MM.1S (cell line): Measurements from ENCODE around the gene SLC47A2.
"Not testable (repeated sequence)": the region's sequence is repeated elsewhere in the genome, so short reads cannot be mapped to it uniquely, and the experiment has no call there.

Experiments
- DNase-seq: peaks from one replicate; pipeline ENCODE4 v3.0.0-alpha.2; 2015
- H2AFZ ChIP-seq: fragments of 300-600 bp; sonication (generic); 2 replicates; pipeline ENCODE4 v1.6.0; 2016; ENCODE audit warnings: antibody characterized with exemption, low read length
- H3F3A ChIP-seq: fragments of 300-600 bp; sonication (generic); 2 replicates; pipeline ENCODE4 v1.6.1; 2016; ENCODE audit warnings: mild to moderate bottlenecking, antibody characterized with exemption, low read length, moderate library complexity, mixed read lengths; ENCODE audit not compliant: insufficient read depth
- H3K27ac ChIP-seq: fragments of 300-600 bp; sonication (generic); 2 replicates; pipeline ENCODE4 v1.5.1; 2016; ENCODE audit warnings: mild to moderate bottlenecking, low read length
- H3K27me3 ChIP-seq: fragments of 300-600 bp; sonication (generic); replicated peaks from 2 replicates; pipeline ENCODE4 v1.6.0; 2016; ENCODE audit warnings: low read length; ENCODE audit not compliant: insufficient read depth
- H3K36me3 ChIP-seq: fragments of 300-600 bp; sonication (generic); replicated peaks from 2 replicates; pipeline ENCODE4 v1.6.1; 2016; ENCODE audit warnings: mild to moderate bottlenecking, low read length, mixed read lengths; ENCODE audit not compliant: insufficient read depth
- H3K4me1 ChIP-seq: fragments of 300-600 bp; sonication (generic); 2 replicates; pipeline ENCODE4 v1.6.1; 2016; ENCODE audit warnings: low read length, mixed read lengths
- H3K4me2 ChIP-seq: fragments of 300-600 bp; sonication (generic); 2 replicates; pipeline ENCODE4 v1.6.0; 2016; ENCODE audit warnings: low read depth, low read length
- H3K4me3 ChIP-seq: fragments of 300-600 bp; sonication (generic); 2 replicates; pipeline ENCODE4 v1.5.1; 2016; ENCODE audit warnings: low read length, mixed read lengths
- H3K79me2 ChIP-seq: fragments of 300-600 bp; sonication (generic); 2 replicates; pipeline ENCODE4 v1.6.1; 2016; ENCODE audit warnings: mixed run types, low read length, mixed read lengths
- H3K9ac ChIP-seq: fragments of 300-600 bp; sonication (generic); 2 replicates; pipeline ENCODE4 v1.6.1; 2016; ENCODE audit warnings: low read length, mixed read lengths
- H3K9me2 ChIP-seq: fragments of 300-600 bp; sonication (generic); replicated peaks from 2 replicates; pipeline ENCODE4 v1.6.1; 2016; ENCODE audit warnings: mild to moderate bottlenecking, low read length, mixed read lengths; ENCODE audit not compliant: insufficient read depth
- H3K9me3 ChIP-seq: fragments of 300-600 bp; sonication (generic); replicated peaks from 2 replicates; pipeline ENCODE4 v1.6.1; 2016; ENCODE audit warnings: mild to moderate bottlenecking, low read length, mixed read lengths; ENCODE audit not compliant: insufficient read depth
- H4K20me1 ChIP-seq: fragments of 300-600 bp; sonication (generic); 2 replicates; pipeline ENCODE4 v1.6.1; 2016; ENCODE audit warnings: mild to moderate bottlenecking, low read length, moderate library complexity, mixed read lengths; ENCODE audit not compliant: insufficient read depth
- CTCF ChIP-seq: fragments of 300-600 bp; sonication (generic); IDR thresholded peaks from 2 replicates; pipeline ENCODE4 v1.5.1; 2016; ENCODE audit warnings: antibody characterized with exemption, low read length, mixed read lengths
- EZH2 ChIP-seq: fragments of 300-600 bp; sonication (generic); optimal IDR thresholded peaks from 2 replicates; pipeline ENCODE3; 2017; ENCODE audit warnings: low read depth, mild to moderate bottlenecking, antibody characterized with exemption, low read length, mixed read lengths
- EZH2phosphoT487 ChIP-seq: fragments of 300-600 bp; sonication (generic); IDR thresholded peaks from 2 replicates; pipeline ENCODE4 v1.6.1; 2018; ENCODE audit warnings: antibody characterized with exemption, low read length

The SLC47A2 gene

GRCh38 chr17:19686400-19687090, 29.8 kb downstream of the SLC47A2 start:
- Histone ChIP-seq H3K4me2 (no peak overlapping the region), H3K27ac (no peak overlapping the region), H4K20me1 (no peaks in the 10 kb centered on the region), H3F3A (no peaks in the 10 kb centered on the region), H3K4me1 (no peaks in the 10 kb centered on the region), H2AFZ (no peak overlapping the region), H3K27me3 (no peaks in the 10 kb centered on the region), H3K4me3 (no peak overlapping the region), H3K9me3 (no peaks in the 10 kb centered on the region), H3K9me2 (no peaks in the 10 kb centered on the region), H3K79me2 (no peaks in the 10 kb centered on the region), H3K9ac (no peak overlapping the region), H3K36me3 (no peaks in the 10 kb centered on the region)
- no peak for DNase-seq
- TF ChIP-seq EZH2 = no peak
- no peak for TF ChIP-seq EZH2phosphoT487
- no peak for TF ChIP-seq CTCF

DNA sequence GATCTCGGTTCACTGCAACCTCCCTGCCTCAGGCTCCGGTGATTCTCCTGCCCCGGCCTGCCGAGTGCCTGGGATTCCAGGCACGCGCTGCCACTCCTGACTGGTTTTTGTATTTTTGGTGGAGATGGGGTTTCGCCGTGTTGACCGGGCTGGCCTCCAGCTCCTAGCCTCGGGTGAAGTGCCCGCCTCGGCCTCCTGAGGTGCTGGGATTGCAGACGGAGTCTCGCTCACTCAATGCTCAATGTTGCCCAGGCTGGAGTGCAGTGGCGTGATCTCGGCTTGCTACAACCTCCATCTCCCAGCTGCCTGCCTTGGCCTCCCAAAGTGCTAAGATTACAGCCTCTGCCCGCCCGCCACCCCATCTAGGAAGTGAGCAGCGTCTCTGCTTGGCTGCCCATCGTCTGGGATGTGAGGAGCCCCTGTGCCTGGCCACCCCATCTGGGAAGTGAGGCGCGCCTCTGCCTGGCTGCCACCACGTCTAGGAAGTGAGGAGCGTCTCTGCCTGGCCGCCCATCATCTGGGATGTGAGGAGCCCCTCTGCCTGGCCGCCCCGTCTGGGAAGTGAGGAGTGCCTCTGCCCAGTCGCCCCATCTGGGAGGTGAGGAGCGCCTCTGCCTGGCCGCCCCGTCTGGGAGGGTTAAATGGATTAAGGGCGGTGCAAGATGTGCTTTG, 31.3 kb downstream of the SLC47A2 start:
- not testable (repeated sequence) for H3K4me2 ChIP-seq, H3K9me2 ChIP-seq, H3K9me3 ChIP-seq, H3K27me3 ChIP-seq, H3K9ac ChIP-seq, H2AFZ ChIP-seq, H3K79me2 ChIP-seq, H3K4me1 ChIP-seq, H4K20me1 ChIP-seq, DNase-seq, H3K36me3 ChIP-seq, H3K4me3 ChIP-seq, H3K27ac ChIP-seq, H3F3A ChIP-seq

- no peaks in the 10 kb centered on the region for H3K79me2 ChIP-seq
- DNase-seq = no peak
- TF ChIP-seq EZH2phosphoT487 (no peak), EZH2 (no peak), CTCF (no peak)
- no peaks in the 10 kb centered on the region for H3K9me2 ChIP-seq
- no peaks in the 10 kb centered on the region for H3K4me1 ChIP-seq
- H2AFZ ChIP-seq = no peak overlapping the region
- H3F3A ChIP-seq = no peaks in the 10 kb centered on the region
- no peaks in the 10 kb centered on the region for H4K20me1 ChIP-seq
- no peak overlapping the region for H3K4me2 ChIP-seq
- no peak overlapping the region for H3K9ac ChIP-seq
- H3K4me3 ChIP-seq = no peak overlapping the region
- no peaks in the 10 kb centered on the region for H3K27me3 ChIP-seq
- H3K27ac ChIP-seq = no peak overlapping the region
- no peaks in the 10 kb centered on the region for H3K36me3 ChIP-seq
- no peaks in the 10 kb centered on the region for H3K9me3 ChIP-seq
Observed at GRCh38 chr17:19683117-19683516, 33.3 kb downstream of the SLC47A2 start.
